Thoracic aorta (tissue), 2 donors: ENCODE measurements around the gene ARMCX2. TPM values are rescaled to one million over a fixed set of nuclear protein-coding genes. Genes with fewer than 3 reads are reported as not detected.

Experiments
- total RNA-seq, 2 donors: library from RNA; depleted of rRNA; stranded (reverse); fragments of >200 nt; gene quantifications; one replicate each; pipeline versions ENCODE4 v1.1.0 to v1.2.3, GENCODE V29; 2016

The ARMCX2 gene
- total RNA-seq, 2 donors from 2014 or later = 36.0 to 39.0 TPM

Other genes with a start within 250 kb of the ARMCX2 start
- gene ARMCX4, start 174.4 kb downstream of the ARMCX2 start, total RNA-seq = 10 to 100 TPM; 13.4 to 19.3 TPM
- gene ARMCX1, start 109.3 kb downstream of the ARMCX2 start, total RNA-seq = 10 to 100 TPM; 29.1 to 30.1 TPM
- 10 to 100 TPM in 1 of 2 donors, 1 to 10 TPM in 1; 3.9 to 32.5 TPM for gene ARMCX6, start 41.9 kb downstream of the ARMCX2 start, total RNA-seq
- gene ARMCX3, start 36.7 kb downstream of the ARMCX2 start, total RNA-seq = 10 to 100 TPM; 41.4 to 51.0 TPM